DOHH2 (cell line): ENCODE measurements around the gene SETD3.

Experiments used
- EZH2phosphoT487 ChIP-seq: fragments of 200-600 bp; sonication (generic); IDR thresholded peaks from 2 replicates; pipeline ENCODE4 v1.6.1; 2017; ENCODE audit warnings: borderline replicate concordance, mild to moderate bottlenecking, antibody characterized with exemption, low read length, moderate library complexity, mixed read lengths
- TF ChIP-seq, protein P1 (sequence below): fragments of 200-600 bp; sonication (generic); IDR thresholded peaks from one replicate; pipeline ENCODE4 v1.5.1; 2014; ENCODE audit warnings: antibody characterized with exemption, mild to moderate bottlenecking, low read depth, low read length; ENCODE audit not compliant: poor library complexity, severe bottlenecking

DNA sequence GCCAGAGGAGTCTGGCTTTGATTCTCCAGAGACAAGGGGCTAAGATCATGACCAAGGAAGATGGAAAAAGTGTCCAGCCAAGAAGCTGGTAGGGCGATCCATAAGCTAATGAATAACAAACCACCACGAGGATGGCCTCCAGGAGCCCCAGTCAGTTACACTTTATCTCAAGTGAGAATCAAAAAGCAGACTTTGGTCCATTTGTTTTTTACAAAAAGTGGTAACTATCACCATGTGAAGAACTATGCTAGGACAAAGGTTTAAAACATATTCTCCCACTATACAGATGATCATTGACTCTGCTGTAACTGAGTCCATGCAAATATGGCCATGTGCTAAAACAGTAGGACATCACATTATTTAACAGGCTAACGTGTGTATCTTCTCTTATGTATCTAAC lies 13.9 kb downstream of the SETD3 start:
- TF ChIP-seq, protein P1, sequence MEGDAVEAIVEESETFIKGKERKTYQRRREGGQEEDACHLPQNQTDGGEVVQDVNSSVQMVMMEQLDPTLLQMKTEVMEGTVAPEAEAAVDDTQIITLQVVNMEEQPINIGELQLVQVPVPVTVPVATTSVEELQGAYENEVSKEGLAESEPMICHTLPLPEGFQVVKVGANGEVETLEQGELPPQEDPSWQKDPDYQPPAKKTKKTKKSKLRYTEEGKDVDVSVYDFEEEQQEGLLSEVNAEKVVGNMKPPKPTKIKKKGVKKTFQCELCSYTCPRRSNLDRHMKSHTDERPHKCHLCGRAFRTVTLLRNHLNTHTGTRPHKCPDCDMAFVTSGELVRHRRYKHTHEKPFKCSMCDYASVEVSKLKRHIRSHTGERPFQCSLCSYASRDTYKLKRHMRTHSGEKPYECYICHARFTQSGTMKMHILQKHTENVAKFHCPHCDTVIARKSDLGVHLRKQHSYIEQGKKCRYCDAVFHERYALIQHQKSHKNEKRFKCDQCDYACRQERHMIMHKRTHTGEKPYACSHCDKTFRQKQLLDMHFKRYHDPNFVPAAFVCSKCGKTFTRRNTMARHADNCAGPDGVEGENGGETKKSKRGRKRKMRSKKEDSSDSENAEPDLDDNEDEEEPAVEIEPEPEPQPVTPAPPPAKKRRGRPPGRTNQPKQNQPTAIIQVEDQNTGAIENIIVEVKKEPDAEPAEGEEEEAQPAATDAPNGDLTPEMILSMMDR = no peak
- no peak for TF ChIP-seq EZH2phosphoT487
